Loucy (cell line): ENCODE measurements around the gene STIM1.
A peak's percentile ranks its signal among the peaks of the same experiment; 100 is the strongest.
"Not testable (repeated sequence)": the region's sequence is repeated elsewhere in the genome, so short reads cannot be mapped to it uniquely, and the experiment has no call there.

Experiments
- H2AFZ ChIP-seq: fragments of 200-600 bp; sonication (generic); 2 replicates; pipeline ENCODE4 v1.6.0; 2016; ENCODE audit warnings: antibody characterized with exemption, mild to moderate bottlenecking, low read length, moderate library complexity
- H3F3A ChIP-seq: fragments of 200-600 bp; 2 replicates; pipeline ENCODE4 v1.6.0; 2016; ENCODE audit warnings: antibody characterized with exemption, low read depth, mild to moderate bottlenecking
- H3K27me3 ChIP-seq: fragments of 200-600 bp; sonication (generic); 2 replicates; pipeline ENCODE4 v1.6.1; 2014; ENCODE audit warnings: low read length, mild to moderate bottlenecking; ENCODE audit not compliant: insufficient read depth, poor library complexity, severe bottlenecking
- H3K36me3 ChIP-seq: fragments of 200-600 bp; sonication (generic); 2 replicates; pipeline ENCODE4 v1.6.1; 2016; ENCODE audit warnings: low read length; ENCODE audit not compliant: insufficient read depth
- H3K4me1 ChIP-seq: fragments of 200-600 bp; sonication (generic); 2 replicates; pipeline ENCODE4 v1.5.1; 2014; ENCODE audit warnings: low read length, mild to moderate bottlenecking; ENCODE audit not compliant: insufficient read depth, poor library complexity, severe bottlenecking
- H3K4me2 ChIP-seq: fragments of 200-600 bp; sonication (generic); 2 replicates; pipeline ENCODE4 v1.6.0; 2014; ENCODE audit warnings: antibody characterized with exemption, low read length, low read depth, mild to moderate bottlenecking; ENCODE audit not compliant: poor library complexity, severe bottlenecking
- H3K4me3 ChIP-seq: fragments of 200-600 bp; sonication (generic); 2 replicates; pipeline ENCODE4 v1.5.1; 2014; ENCODE audit warnings: low read length, mild to moderate bottlenecking, mixed read lengths; ENCODE audit not compliant: poor library complexity, severe bottlenecking
- H3K79me2 ChIP-seq: fragments of 200-600 bp; sonication (generic); 2 replicates; pipeline ENCODE4 v1.6.1; 2014; ENCODE audit warnings: low read length; ENCODE audit not compliant: insufficient read depth
- H3K9ac ChIP-seq: fragments of 200-600 bp; sonication (generic); 2 replicates; pipeline ENCODE4 v1.6.0; 2014; ENCODE audit warnings: mild to moderate bottlenecking, low read depth, low read length, moderate library complexity; ENCODE audit not compliant: poor library complexity, severe bottlenecking
- H3K9me2 ChIP-seq: fragments of 200-600 bp; sonication (generic); replicated peaks from 2 replicates; pipeline ENCODE4 v1.6.1; 2016; ENCODE audit warnings: low read depth, low read length, mixed read lengths
- H3K9me3 ChIP-seq: fragments of 200-600 bp; sonication (generic); 2 replicates; pipeline ENCODE4 v1.6.1; 2014; ENCODE audit warnings: mild to moderate bottlenecking, antibody characterized with exemption, low read length, low read depth; ENCODE audit not compliant: insufficient read depth
- H4K20me1 ChIP-seq: fragments of 200-600 bp; sonication (generic); 2 replicates; pipeline ENCODE4 v1.6.0; 2014; ENCODE audit warnings: antibody characterized with exemption, low read length, mild to moderate bottlenecking; ENCODE audit not compliant: insufficient read depth, poor library complexity, severe bottlenecking
- CTCF ChIP-seq: fragments of 200-600 bp; sonication (generic); conservative IDR thresholded peaks from 2 replicates; pipeline ENCODE4 v1.5.1; 2014; ENCODE audit warnings: mild to moderate bottlenecking, antibody characterized with exemption, low read length
- EZH2phosphoT487 ChIP-seq: fragments of 200-600 bp; IDR thresholded peaks from 2 replicates; pipeline ENCODE4 v1.6.1; 2018; ENCODE audit warnings: antibody characterized with exemption, mild to moderate bottlenecking, moderate library complexity, borderline replicate concordance

The STIM1 gene

GRCh38 chr11:3995307-3995706 is 139.8 kb downstream of the STIM1 start:
- no peak overlapping the region for H2AFZ ChIP-seq
- H3K9me2 ChIP-seq = no peaks in the 10 kb centered on the region
- H3K4me3 ChIP-seq = peak overlapping the region; percentile 38
- no peaks in the 10 kb centered on the region for H3F3A ChIP-seq
- H3K9me3 ChIP-seq = peaks cover 15% of the 10 kb centered on the region; the same call in 1 of the 2 replicates
- H3K4me1 ChIP-seq = peaks cover 20% of the 10 kb centered on the region
- no peaks in the 10 kb centered on the region; the same call in 1 of the 2 replicates for H3K36me3 ChIP-seq
- no peak overlapping the region for H3K9ac ChIP-seq
- H3K79me2 ChIP-seq = peaks cover 82% of the 10 kb centered on the region
- H4K20me1 ChIP-seq = peaks cover 6% of the 10 kb centered on the region
- no peak overlapping the region for H3K4me2 ChIP-seq
- TF ChIP-seq EZH2phosphoT487 (no peak), CTCF (no peak)
- H3K27me3 ChIP-seq = no peaks in the 10 kb centered on the region

- H2AFZ ChIP-seq = no peak overlapping the region
- peak overlapping the region; percentile 64 for H3K4me2 ChIP-seq
- H3K79me2 ChIP-seq = peaks cover 76% of the 10 kb centered on the region
- peaks cover 15% of the 10 kb centered on the region; the same call in 1 of the 2 replicates for H3K9me3 ChIP-seq
- no peak for TF ChIP-seq EZH2phosphoT487
- TF ChIP-seq CTCF = no peak
- H3K36me3 ChIP-seq = no peaks in the 10 kb centered on the region; the same call in 1 of the 2 replicates
- H3K27me3 ChIP-seq = no peaks in the 10 kb centered on the region
- H3K9ac ChIP-seq = peak overlapping the region; percentile 21
- H4K20me1 ChIP-seq = peaks cover 6% of the 10 kb centered on the region
- H3K4me3 ChIP-seq = peak overlapping the region; percentile 38
- no peaks in the 10 kb centered on the region for H3K9me2 ChIP-seq
- no peaks in the 10 kb centered on the region for H3F3A ChIP-seq
- peaks cover 20% of the 10 kb centered on the region for H3K4me1 ChIP-seq
Observed at GRCh38 chr11:3995949-3996554, 140.6 kb downstream of the STIM1 start.

DNA sequence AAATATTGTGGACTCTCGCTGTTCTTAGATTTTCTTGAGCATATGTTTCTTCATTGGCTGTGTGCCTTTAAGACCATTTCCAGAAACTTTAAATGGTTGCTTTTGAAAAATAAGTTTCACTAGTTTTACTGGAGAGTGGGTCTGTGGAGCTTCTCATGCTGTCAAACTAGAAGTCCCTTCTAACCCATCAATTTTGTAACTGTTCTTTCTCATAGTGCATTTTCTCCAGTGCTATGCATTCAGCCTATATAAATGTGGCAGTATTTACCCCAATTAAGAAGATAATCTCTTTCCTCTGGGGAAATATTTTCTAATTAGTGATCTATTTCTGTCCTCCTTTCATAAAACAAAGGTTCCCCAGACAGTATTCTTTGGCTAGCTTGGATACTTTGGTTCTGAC is 141.2 kb downstream of the STIM1 start:
- TF ChIP-seq EZH2phosphoT487 (no peak), CTCF (no peak)
- peaks cover 15% of the 10 kb centered on the region; the same call in 1 of the 2 replicates for H3K9me3 ChIP-seq
- no peaks in the 10 kb centered on the region for H3F3A ChIP-seq
- no peak overlapping the region for H2AFZ ChIP-seq
- no peaks in the 10 kb centered on the region for H3K9me2 ChIP-seq
- peak overlapping the region; percentile 64 for H3K4me2 ChIP-seq
- no peaks in the 10 kb centered on the region for H3K27me3 ChIP-seq
- no peaks in the 10 kb centered on the region; the same call in 1 of the 2 replicates for H3K36me3 ChIP-seq
- peaks cover 20% of the 10 kb centered on the region for H3K4me1 ChIP-seq
- peak overlapping the region; percentile 38 for H3K4me3 ChIP-seq
- peak overlapping the region; percentile 21 for H3K9ac ChIP-seq
- H4K20me1 ChIP-seq = peaks cover 6% of the 10 kb centered on the region
- H3K79me2 ChIP-seq = peaks cover 72% of the 10 kb centered on the region

- not testable (repeated sequence) for H3K9me2 ChIP-seq, H3K36me3 ChIP-seq, H3K4me2 ChIP-seq, H3F3A ChIP-seq, H3K27me3 ChIP-seq, H3K4me1 ChIP-seq, H2AFZ ChIP-seq, H3K9ac ChIP-seq, H3K79me2 ChIP-seq, H3K9me3 ChIP-seq, H3K4me3 ChIP-seq, H4K20me1 ChIP-seq
Observed at GRCh38 chr11:4004753-4005152, 149.3 kb downstream of the STIM1 start.
